Brain microvascular endothelial cell (primary cell): Measurements from ENCODE around the gene BEST4.
A peak's percentile ranks its signal among the peaks of the same experiment; 100 is the strongest.

ENCODE experiments used
- DNase-seq: peaks from one replicate; pipeline ENCODE4 v3.0.0-alpha.2; 2020
- H3K27ac ChIP-seq: fragments of 250-450 bp; sonication (Bioruptor Pico); 2 replicates; pipeline ENCODE4 v1.5.1; 2020; ENCODE audit warnings: mild to moderate bottlenecking, moderate library complexity
- H3K27me3 ChIP-seq: fragments of 250-450 bp; sonication (Bioruptor Pico); replicated peaks from 2 replicates; pipeline ENCODE4 v1.5.1; 2020; ENCODE audit warnings: mild to moderate bottlenecking
- H3K36me3 ChIP-seq: fragments of 250-450 bp; sonication (Bioruptor Pico); replicated peaks from 2 replicates; pipeline ENCODE4 v1.5.1; 2020; ENCODE audit warnings: mild to moderate bottlenecking
- H3K4me3 ChIP-seq: 2 replicates; pipeline ENCODE4 v1.5.1; 2011; ENCODE audit warnings: low read depth, mild to moderate bottlenecking, control low read depth, low read length, moderate library complexity
- in situ Hi-C: cut with HindIII; loops from 2 replicates; pipeline ENCODE4 v1.10.0; 2017; ENCODE audit warnings: low sequenced_read_pairs, low pct_ligation_motif_present
- TF ChIP-seq, protein P1 (sequence below): IDR thresholded peaks from 2 replicates; pipeline ENCODE4 v1.5.1; 2011; ENCODE audit warnings: low read depth, mild to moderate bottlenecking, moderate library complexity, low read length, control low read depth, inconsistent platforms; ENCODE audit errors: missing control alignments

BEST4 gene

DNA sequence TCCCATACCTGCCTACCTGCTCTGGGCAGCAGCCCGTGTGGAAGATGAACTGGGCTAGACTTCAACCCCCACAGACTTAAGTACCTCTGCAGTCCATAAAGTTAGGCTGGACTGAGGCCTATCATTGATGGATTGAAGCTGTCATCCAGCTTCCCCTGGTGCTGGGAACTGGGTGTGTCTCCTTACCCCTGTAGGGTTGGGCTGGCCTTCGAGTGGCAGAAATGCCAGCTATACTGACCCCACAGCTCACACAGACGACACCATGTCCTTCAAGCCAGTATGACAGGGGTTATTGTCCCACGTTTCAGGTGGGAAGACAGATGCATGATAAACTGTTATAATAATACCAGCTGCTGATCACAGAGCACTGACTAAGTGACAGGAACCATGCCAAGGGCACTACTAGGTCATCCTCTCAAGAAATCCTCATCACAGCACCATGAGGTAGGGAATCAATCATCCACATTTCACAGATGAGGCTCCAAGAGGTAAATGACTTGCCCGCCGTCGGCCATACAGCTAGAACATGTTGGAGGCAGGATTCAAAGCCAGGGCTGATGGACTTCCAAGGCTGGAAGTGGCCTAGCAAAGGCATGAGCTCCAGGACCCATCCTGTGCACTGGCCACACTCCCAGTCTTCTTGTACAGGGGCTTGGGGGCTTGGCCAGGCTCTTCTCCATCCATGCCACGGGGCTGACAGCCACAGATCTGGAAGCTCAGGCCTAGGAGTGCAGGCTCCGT is at the start of gene BEST4:
Gene BEST4, minus strand, starts transcription at position 51 of the 741 bp plus-strand sequence. CDS start 465 bp downstream, outside the sequence.
- no peak within 1 kb of the TSS for H3K27ac ChIP-seq
- in situ Hi-C loops = no loop called here
- H3K4me3 ChIP-seq = no peak within 1 kb of the TSS
- TF ChIP-seq, protein P1, sequence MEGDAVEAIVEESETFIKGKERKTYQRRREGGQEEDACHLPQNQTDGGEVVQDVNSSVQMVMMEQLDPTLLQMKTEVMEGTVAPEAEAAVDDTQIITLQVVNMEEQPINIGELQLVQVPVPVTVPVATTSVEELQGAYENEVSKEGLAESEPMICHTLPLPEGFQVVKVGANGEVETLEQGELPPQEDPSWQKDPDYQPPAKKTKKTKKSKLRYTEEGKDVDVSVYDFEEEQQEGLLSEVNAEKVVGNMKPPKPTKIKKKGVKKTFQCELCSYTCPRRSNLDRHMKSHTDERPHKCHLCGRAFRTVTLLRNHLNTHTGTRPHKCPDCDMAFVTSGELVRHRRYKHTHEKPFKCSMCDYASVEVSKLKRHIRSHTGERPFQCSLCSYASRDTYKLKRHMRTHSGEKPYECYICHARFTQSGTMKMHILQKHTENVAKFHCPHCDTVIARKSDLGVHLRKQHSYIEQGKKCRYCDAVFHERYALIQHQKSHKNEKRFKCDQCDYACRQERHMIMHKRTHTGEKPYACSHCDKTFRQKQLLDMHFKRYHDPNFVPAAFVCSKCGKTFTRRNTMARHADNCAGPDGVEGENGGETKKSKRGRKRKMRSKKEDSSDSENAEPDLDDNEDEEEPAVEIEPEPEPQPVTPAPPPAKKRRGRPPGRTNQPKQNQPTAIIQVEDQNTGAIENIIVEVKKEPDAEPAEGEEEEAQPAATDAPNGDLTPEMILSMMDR = no peak
- no peaks in the 10 kb centered on the region for H3K36me3 ChIP-seq
- H3K27me3 ChIP-seq = no peaks in the 10 kb centered on the region
- DNase-seq = no peak

DNA sequence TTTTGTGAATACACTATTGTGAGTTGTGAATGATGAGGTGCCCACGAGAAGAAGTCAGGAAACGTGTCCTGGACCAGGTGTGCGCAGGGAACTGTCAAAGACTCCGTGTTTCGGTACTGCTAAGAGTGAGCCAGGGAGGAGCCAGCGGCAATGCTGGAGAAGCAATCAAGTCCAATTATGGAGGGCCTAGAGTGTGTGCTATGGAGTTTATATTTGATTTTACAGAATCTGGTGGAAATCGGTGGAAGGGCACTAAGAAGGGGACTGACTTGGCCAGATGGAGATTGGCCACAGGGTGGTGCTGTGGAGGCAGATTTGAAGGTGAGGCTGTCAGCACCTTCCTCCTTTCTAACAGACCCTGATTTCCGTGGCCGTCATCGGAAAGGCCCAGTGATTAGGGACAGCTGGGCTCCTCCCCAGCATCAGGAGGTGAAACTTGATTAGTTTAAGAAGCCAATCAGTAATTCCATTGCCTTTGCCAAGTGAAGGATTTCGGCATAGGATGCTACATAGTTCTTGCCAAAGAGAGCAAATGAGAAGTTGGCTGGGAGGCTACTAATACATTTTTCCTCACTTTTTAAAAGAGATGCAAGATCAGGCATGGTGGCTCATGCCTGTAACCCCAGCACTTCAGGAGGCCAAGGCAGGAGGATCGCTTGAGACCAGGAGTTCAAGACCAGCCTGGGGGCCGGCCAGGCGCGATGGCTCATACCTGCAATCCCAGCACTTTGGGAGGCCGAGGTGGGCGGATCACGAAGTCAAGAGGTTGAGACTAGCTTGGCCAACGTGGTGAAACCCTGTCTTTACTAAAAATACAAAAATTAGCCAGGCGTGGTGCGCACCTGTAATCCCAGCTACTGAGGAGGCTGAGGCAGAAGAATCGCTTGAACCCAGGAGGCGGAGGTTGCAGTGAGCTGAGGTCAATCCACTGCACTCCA is 48.0 kb upstream of the BEST4 start:
- no peak overlapping the region for H3K4me3 ChIP-seq
- TF ChIP-seq, protein P1 = peak; percentile 96
- no peaks in the 10 kb centered on the region for H3K36me3 ChIP-seq
- in situ Hi-C loops = no loop called here
- H3K27ac ChIP-seq = no peak overlapping the region
- no peaks in the 10 kb centered on the region for H3K27me3 ChIP-seq
- peak; percentile 71 for DNase-seq

DNA sequence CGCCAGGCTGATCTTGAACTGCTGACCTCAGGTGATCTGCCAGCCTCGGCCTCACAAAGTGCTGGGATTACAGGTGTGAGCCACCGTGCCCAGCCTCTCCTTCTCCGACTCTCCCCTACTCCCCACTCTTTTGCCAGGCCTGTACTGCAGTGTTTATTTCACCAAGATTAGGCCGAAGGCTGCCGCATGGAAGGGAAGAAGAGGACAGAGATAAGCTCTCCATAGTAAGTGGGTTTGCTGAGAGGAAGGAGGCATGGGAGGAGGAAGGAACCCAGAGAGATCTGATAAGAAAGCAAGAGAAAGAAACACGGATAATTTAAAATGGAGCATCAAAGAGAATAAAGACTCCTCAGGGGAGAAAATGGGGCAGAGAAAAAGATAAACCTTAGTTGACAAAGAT is 46.4 kb upstream of the BEST4 start:
- DNase-seq = no peak
- Histone ChIP-seq H3K27ac (no peak overlapping the region), H3K4me3 (no peak overlapping the region), H3K36me3 (no peaks in the 10 kb centered on the region), H3K27me3 (no peaks in the 10 kb centered on the region)
- in situ Hi-C loops = no loop called here
- TF ChIP-seq, protein P1 = no peak

DNA sequence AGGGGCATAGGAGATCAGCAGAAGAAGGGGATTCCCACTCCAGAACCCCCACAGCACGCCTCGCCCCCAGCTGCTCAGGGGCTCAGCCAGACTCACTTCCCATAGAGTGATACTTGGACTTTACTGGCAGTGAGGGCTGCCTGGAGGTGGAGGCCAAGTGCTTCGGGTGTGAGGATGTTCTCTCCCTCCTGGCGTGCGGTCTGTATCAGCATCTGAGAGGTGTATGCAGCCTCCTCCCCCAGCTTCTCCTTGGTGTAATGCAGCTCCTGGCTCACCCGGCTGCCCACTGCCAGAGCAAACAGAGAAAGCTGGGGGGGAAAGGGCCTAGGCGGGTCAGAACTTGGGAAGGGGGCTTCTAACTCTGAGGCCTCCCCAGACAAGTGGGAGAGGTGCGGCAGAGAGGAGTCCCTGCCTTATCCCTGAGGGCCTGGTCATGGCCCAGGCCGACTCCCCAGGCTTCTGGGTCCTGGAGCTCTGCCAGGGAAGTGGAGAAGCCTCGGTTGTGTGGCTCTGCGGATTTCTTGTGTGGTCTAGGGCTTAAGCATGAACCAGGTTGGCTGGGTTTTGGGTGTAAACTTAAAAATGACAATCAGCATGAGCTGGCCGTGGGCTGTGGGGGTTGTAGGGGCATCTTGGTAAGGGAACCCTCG is 44.2 kb upstream of the BEST4 start:
- H3K27me3 ChIP-seq = no peaks in the 10 kb centered on the region
- TF ChIP-seq, protein P1 = no peak
- in situ Hi-C loops = no loop called here
- H3K4me3 ChIP-seq = no peak overlapping the region
- H3K36me3 ChIP-seq = no peaks in the 10 kb centered on the region
- DNase-seq = no peak
- no peak overlapping the region for H3K27ac ChIP-seq

DNA sequence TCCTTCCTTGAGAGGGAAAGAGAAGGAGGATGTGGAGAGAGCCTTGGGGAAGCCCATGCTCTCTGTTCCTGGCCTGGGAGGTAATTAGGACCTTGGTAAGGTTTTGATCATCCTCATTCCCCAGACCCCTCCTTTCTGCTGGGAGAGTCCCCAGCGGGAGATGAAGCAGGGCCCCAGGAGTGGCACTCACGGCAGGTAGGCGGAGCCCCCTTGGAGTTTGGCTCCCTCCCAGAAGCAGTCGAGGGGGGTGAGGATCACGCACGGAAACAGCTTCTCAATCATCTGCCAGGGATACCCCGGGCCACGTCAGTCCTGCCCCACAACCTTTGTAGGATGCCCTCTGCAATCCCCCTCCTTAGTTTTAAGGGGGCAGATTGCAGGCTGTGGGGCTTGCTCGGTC is 43.5 kb upstream of the BEST4 start:
- DNase-seq = no peak
- H3K36me3 ChIP-seq = no peaks in the 10 kb centered on the region
- H3K27ac ChIP-seq = no peak overlapping the region
- no peak overlapping the region for H3K4me3 ChIP-seq
- H3K27me3 ChIP-seq = no peaks in the 10 kb centered on the region
- in situ Hi-C loops = no loop called here
- TF ChIP-seq, protein P1 = no peak
